A673 (cell line): ENCODE results near the gene ITSN1.

Source experiments
- CTCF ChIP-seq: fragments of 300-800, 200-600 bp; sonication (generic); conservative IDR thresholded peaks from 2 replicates; pipeline ENCODE4 v1.5.1; 2017; ENCODE audit warnings: low read depth, mild to moderate bottlenecking, antibody characterized with exemption, low read length, moderate library complexity, mixed read lengths
- EZH2 ChIP-seq: fragments of 200-600 bp; sonication (generic); IDR thresholded peaks from 2 replicates; pipeline ENCODE4 v1.6.1; 2017; ENCODE audit warnings: borderline replicate concordance, low read depth, mild to moderate bottlenecking, mixed read lengths, antibody characterized with exemption, low read length; ENCODE audit not compliant: poor library complexity, severe bottlenecking

- TF ChIP-seq CTCF (no peak), EZH2 (no peak)
Observed at GRCh38 chr21:33840771-33841170, 198.5 kb downstream of the ITSN1 start.
